Right lobe of liver (tissue), 6 donors: ENCODE results near the gene NRN1. TPM values are rescaled to one million over a fixed set of nuclear protein-coding genes. Genes with fewer than 3 reads are reported as not detected.
"Not testable (repeated sequence)": the region's sequence is repeated elsewhere in the genome, so short reads cannot be mapped to it uniquely, and the experiment has no call there.

Source experiments
- ATAC-seq, 4 donors: fragments of 200-7000 bp; cut with Tn5 transposase; one replicate each; pipeline ENCODE4 v1.9.1; 2020; ENCODE audit warnings: mild to moderate bottlenecking in 4 of 4, moderate library complexity in 4 of 4
- DNase-seq, 3 donors: peaks; one replicate each; pipeline ENCODE4 v3.0.0-alpha.2; 2020
- H3K27ac ChIP-seq, 3 donors: fragments of 200-600 bp; one replicate each; pipeline ENCODE4 v1.8.0; 2022
- H3K27me3 ChIP-seq, 2 donors: fragments of 200-600 bp; one replicate each; pipeline ENCODE4 v1.8.0; 2022
- H3K36me3 ChIP-seq, 4 donors: fragments of 200-600 bp; sonication (generic) in 1 of 4; one replicate each; pipeline versions ENCODE4 v1.5.1 to v1.8.0; 2017 to 2022; ENCODE audit warnings: control low read depth in 1 of 4
- H3K4me1 ChIP-seq, 4 donors: fragments of 200-600 bp; sonication (generic) in 1 of 4; one replicate each; pipeline versions ENCODE4 v1.5.1 to v1.8.0; 2017 to 2022; ENCODE audit warnings: control low read depth in 1 of 4
- H3K4me3 ChIP-seq, 3 donors: fragments of 200-600 bp; one replicate each; pipeline ENCODE4 v1.8.0; 2022
- H3K9me3 ChIP-seq, 4 donors: fragments of 200-600 bp; sonication (generic) in 1 of 4; one replicate each; pipeline versions ENCODE4 v1.5.1 to v1.8.0; 2017 to 2022; ENCODE audit warnings: control low read depth in 1 of 4
- POLR2A ChIP-seq: fragments of 450-650 bp; IDR thresholded peaks from one replicate; pipeline ENCODE4 v1.6.1; 2017; ENCODE audit warnings: antibody characterized with exemption, mild to moderate bottlenecking
- WGBS: methylation state at CpG from one replicate; pipeline ENCODE4 v1.1.6; 2018; ENCODE audit warnings: low coverage, low lambda C conversion rate; ENCODE audit not compliant: insufficient coverage; ENCODE audit errors: missing lambda C conversion rate; 5-methylcytosine and 5-hydroxymethylcytosine counted together
- intact Hi-C, 2 donors: fragments of 100-400 bp; cut with DNase I; formaldehyde crosslinking; loops; one replicate each; pipeline versions ENCODE4 v1.11.2 to v1.14.1; 2022
- total RNA-seq, 6 experiments: library from RNA; depleted of rRNA in 2 of 6; stranded (reverse); fragments of >200 nt in 2 of 6; fragmentation: NEBNext Ultra II Directional in 3 of 6; extraction: Animal tissue kit (Norgen Biotek cat#: 25700) in 3 of 6; gene quantifications; one replicate each; pipeline versions ENCODE4 v1.1.0 to v1.2.4, GENCODE V29; 2016 to 2023
- TF ChIP-seq, protein P1 (sequence below), 4 donors: fragments of 200-600 bp in 3 of 4; fragments of 450-650 bp in 1 of 4; IDR thresholded peaks; one replicate each; pipeline versions ENCODE4 v1.5.1 to v1.8.0; 2016 to 2022; ENCODE audit warnings: antibody characterized with exemption in 4 of 4, mild to moderate bottlenecking in 2 of 4
- donor health status: DM: no; HTN: yes; CAD: no.
- donor health status: DM: no; HTN: no; CAD: no.
- donor health status: DM: no; HTN: no; CAD: no.
- donor health status: DM: no; HTN: yes; CAD: no.
- donor health status: DM: no; HTN: yes; CAD: no.

The NRN1 gene
- total RNA-seq, 6 experiments from 2014 or later = 0.86 to 3.4 (median 2.4) TPM

DNA sequence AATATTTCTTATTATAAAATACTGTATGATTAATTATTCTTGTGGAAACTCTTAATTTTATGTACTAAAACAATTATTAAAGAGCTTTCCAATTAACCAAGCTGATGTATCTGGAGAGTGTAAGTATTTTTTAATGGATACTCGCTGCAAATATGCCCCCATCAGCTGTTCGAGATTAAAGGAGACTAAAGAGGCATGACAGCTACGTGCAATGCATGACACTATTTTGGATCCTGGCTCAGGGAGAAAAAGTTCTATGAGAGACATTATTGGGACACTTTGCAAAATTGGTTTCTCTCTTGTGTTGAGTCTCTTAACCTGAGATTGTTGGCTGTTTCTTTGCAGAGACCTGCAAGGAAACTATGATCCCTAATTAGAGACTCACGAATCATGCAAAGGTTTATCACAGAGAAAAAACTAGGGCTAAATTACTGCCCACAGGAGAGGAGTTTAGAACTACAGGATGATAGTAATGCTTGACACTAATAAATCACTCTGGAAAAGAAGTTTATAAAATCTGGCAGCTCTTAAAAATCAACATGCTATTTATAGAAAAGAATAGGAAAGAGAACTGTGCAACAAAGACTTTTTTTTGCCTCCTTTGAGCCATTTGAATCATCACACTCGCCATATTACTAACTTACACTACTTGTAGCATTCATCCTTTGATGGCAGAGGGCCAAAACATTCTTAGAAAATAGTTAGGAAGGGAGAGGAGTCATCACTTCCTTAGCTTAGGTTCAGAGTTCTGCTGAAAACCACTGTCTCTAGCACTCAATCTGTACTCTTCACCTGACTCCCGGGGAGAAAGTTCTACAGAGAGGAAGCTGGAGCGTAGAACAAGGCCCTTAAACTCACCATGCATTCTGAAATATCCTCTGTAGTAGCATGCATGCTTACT, 25.3 kb downstream of the NRN1 start:
- H3K9me3 ChIP-seq = no peaks in the 10 kb centered on the region
- H3K27ac ChIP-seq = no peak overlapping the region
- H3K4me3 ChIP-seq = no peak overlapping the region
- intact Hi-C loops = no loop called here
- WGBS = 45% methylated on average over 7 of the region's 7 CpGs
- ATAC-seq (no peak), DNase-seq (no peak)
- H3K27me3 ChIP-seq = no peaks in the 10 kb centered on the region
- H3K36me3 ChIP-seq = no peaks in the 10 kb centered on the region
- no peaks in the 10 kb centered on the region for H3K4me1 ChIP-seq
- TF ChIP-seq, protein P1, sequence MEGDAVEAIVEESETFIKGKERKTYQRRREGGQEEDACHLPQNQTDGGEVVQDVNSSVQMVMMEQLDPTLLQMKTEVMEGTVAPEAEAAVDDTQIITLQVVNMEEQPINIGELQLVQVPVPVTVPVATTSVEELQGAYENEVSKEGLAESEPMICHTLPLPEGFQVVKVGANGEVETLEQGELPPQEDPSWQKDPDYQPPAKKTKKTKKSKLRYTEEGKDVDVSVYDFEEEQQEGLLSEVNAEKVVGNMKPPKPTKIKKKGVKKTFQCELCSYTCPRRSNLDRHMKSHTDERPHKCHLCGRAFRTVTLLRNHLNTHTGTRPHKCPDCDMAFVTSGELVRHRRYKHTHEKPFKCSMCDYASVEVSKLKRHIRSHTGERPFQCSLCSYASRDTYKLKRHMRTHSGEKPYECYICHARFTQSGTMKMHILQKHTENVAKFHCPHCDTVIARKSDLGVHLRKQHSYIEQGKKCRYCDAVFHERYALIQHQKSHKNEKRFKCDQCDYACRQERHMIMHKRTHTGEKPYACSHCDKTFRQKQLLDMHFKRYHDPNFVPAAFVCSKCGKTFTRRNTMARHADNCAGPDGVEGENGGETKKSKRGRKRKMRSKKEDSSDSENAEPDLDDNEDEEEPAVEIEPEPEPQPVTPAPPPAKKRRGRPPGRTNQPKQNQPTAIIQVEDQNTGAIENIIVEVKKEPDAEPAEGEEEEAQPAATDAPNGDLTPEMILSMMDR (IDR thresholded peaks at IDR 0.05) = no peak
- no peak for TF ChIP-seq POLR2A

DNA sequence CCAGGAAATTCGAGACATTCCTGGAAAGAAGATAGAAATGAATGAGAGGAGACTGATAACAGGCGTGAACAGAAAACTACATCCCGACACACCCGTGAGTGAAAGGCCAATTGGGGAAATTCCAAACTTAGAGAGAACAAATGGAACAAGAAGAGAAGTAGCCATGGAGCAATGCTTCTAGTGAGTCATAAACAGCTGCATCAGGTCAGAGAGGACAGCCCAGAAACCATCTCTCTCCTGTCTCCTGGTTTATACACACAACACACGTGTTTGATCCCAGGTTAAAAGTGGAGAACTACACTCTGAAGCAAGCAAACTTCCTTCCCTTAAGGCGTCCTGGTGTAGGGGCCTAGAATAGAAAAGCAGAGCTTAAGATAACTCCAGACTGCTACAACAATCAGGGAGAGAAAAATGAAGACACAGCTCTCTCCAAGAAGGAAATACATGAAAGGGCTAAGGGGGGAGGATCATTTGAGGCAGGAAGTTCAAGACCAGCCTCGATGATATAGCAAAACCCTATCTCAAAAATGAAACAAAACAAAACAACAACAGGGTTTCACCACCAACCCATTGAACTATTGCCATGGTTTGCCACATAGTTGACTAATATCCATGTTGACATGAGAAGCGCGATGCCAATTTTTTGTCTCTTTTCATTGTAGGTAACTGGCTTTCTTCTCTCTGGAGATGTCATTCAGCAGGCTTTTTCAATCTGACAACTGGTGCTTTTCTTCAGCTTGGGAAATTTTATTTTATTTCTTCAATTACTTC, 26.9 kb downstream of the NRN1 start:
- no peak for DNase-seq
- TF ChIP-seq, protein P1 (IDR thresholded peaks at IDR 0.05) = no peak
- no peak for TF ChIP-seq POLR2A
- H3K9me3 ChIP-seq = no peaks in the 10 kb centered on the region
- 31% methylated on average over 7 of the region's 9 CpGs for WGBS
- no peak overlapping the region for H3K27ac ChIP-seq
- no peak overlapping the region for H3K4me3 ChIP-seq
- H3K36me3 ChIP-seq = no peaks in the 10 kb centered on the region
- peak; percentile 28 to 78 (median 54) for ATAC-seq
- intact Hi-C loops = no loop called here
- H3K4me1 ChIP-seq = no peaks in the 10 kb centered on the region
- no peaks in the 10 kb centered on the region for H3K27me3 ChIP-seq

DNA sequence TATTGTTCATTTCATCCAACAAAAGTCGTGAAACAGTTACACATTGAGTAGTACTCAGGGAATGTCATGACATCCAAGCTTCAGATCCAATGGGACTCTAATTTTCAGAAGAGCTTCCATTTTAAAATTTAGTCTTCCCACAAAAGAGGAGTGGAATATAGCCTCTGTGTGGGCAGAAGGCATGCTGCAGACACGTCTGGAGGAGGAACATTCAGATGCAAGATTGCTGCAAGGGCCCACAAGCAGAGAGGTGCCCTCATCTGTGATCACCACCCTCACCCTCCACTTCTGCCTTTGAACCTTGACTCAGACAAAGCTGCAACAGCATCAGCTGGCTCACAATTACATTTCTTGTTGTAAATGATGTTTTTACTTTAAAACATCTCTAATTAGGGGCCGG, 29.9 kb downstream of the NRN1 start:
- 53% methylated on average over 3 of the region's 3 CpGs for WGBS
- no peak overlapping the region for H3K27ac ChIP-seq
- DNase-seq (no peak), ATAC-seq (no peak)
- TF ChIP-seq, protein P1 (IDR thresholded peaks at IDR 0.05) = no peak
- TF ChIP-seq POLR2A = no peak
- no peaks in the 10 kb centered on the region for H3K4me1 ChIP-seq
- no peaks in the 10 kb centered on the region for H3K36me3 ChIP-seq
- H3K9me3 ChIP-seq = no peaks in the 10 kb centered on the region
- intact Hi-C loops = no loop called here
- H3K4me3 ChIP-seq = no peak overlapping the region
- H3K27me3 ChIP-seq = no peaks in the 10 kb centered on the region

DNA sequence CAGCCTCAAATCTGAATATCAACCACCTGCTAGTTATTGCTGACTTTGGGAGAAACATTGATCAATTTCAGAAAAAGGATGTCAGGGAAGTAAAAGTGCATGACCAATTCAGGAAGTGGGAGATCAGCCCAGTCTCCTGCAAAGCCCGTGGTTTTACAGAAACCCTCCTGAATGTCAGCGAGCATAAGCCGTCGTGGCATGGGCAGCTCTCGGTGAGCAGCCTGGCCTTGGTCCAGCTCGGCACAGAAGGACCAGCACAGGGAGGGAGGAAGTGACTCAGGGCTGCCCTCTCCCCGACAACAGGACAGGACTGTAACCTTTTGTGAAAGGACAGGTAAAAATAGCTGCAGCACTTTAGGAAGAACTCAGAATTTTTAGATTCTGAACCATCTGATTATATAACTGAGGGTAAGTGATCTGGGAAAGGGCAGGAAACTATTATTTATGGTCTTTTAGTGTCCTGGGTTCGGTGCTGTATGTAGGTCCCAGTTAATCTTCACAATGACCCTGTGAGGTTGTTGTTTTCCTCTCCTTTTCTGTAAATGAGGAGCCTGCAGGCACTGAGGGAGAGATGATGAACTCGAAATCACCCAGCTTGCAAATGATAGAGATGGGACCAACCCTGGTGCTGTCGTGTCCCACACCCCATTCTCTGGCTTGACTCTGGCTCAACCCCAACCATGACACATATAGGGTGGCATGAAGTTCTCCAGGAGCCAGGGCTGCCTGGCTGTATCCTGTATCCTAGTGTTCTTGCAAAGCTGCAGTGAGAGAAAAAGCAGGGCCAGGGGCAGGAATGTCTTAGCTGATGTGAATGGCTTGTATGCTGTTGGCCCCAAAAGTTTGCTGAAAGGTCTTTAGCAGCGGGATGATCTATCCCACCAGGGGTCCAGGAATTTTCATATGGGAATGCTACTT, 37.6 kb downstream of the NRN1 start:
- intact Hi-C loops = no loop called here
- no peaks in the 10 kb centered on the region for H3K9me3 ChIP-seq
- H3K4me1 ChIP-seq = no peaks in the 10 kb centered on the region
- no peaks in the 10 kb centered on the region for H3K36me3 ChIP-seq
- H3K27ac ChIP-seq = no peak overlapping the region
- H3K4me3 ChIP-seq = no peak overlapping the region
- TF ChIP-seq, protein P1 (IDR thresholded peaks at IDR 0.05) = no peak
- TF ChIP-seq POLR2A = no peak
- DNase-seq = peak in 1 of 3 donors; percentile 43
- peak; percentile 47 to 78 (median 64) for ATAC-seq
- H3K27me3 ChIP-seq = no peaks in the 10 kb centered on the region
- WGBS = 37% methylated on average over 5 of the region's 11 CpGs

DNA sequence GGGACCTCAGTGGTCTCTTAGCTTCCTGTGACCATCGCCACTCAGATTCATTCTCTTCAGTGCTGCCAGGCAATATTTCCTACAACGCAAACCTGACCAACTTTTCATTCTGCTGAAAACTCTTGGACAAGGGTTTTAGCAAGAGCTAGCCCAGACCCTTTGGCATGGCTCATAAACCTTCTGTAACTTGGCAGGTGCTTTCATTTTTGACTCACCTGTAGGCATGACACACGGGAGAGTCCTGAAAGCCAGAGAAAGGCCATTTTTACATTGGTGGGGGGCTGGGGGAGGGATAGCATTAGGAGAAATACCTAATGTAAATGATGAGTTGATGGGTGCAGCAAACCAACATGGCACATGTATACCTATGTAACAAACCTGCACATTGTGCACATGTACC, 38.7 kb downstream of the NRN1 start:
- WGBS = 72% methylated on average over 3 of the region's 3 CpGs

More for the DNA sequence above, 38.7 kb downstream of the NRN1 start:
- H3K36me3 ChIP-seq, H3K27ac ChIP-seq, H3K4me3 ChIP-seq, H3K27me3 ChIP-seq, H3K9me3 ChIP-seq, H3K4me1 ChIP-seq, DNase-seq, intact Hi-C loops, ATAC-seq: not testable (repeated sequence)
